Cardiac muscle cell (in vitro differentiated cells and primary cell): ENCODE measurements around the gene TFB1M. TPM values are rescaled to one million over a fixed set of nuclear protein-coding genes. Genes with fewer than 3 reads are reported as not detected.

Experiments used
- DNase-seq, 2 donors: peaks; one replicate each; pipeline versions ENCODE4 v3.0.0 to v3.0.0-alpha.2; 2010 to 2017; ENCODE audit warnings: low read depth in 1 of 2, low spot score in 1 of 2
- H3K27ac ChIP-seq: fragments of 200-600 bp; sonication (generic); 2 replicates; pipeline ENCODE4 v1.5.1; 2016
- H3K27me3 ChIP-seq: fragments of 200-600 bp; sonication (generic); 2 replicates; pipeline ENCODE4 v1.6.0; 2016; ENCODE audit warnings: control low read depth
- H3K36me3 ChIP-seq: fragments of 200-600 bp; sonication (generic); 2 replicates; pipeline ENCODE4 v1.5.1; 2016; ENCODE audit warnings: control low read depth
- H3K4me1 ChIP-seq: fragments of 200-600 bp; sonication (generic); 2 replicates; pipeline ENCODE4 v1.8.1; 2017; ENCODE audit warnings: low read depth, mild to moderate bottlenecking, mixed run types
- H3K4me3 ChIP-seq: fragments of 200-600 bp; sonication (generic); 2 replicates; pipeline ENCODE4 v1.5.1; 2016; ENCODE audit warnings: mild to moderate bottlenecking
- H3K9me3 ChIP-seq: fragments of 200-600 bp; sonication (generic); 2 replicates; pipeline ENCODE4 v1.5.1; 2017; ENCODE audit warnings: low read depth, mild to moderate bottlenecking, control low read depth
- CTCF ChIP-seq: IDR thresholded peaks from 2 replicates; pipeline ENCODE4 v1.5.1; 2012; ENCODE audit warnings: low read depth, mild to moderate bottlenecking, low read length
- polyA plus RNA-seq: library from polyadenylated mRNA; unstranded; fragments of >200 nt; fragmentation: Nextera tagmentation; extraction: Ambion mirVana; gene quantifications from 2 replicates; pipeline ENCODE4 v1.2.1, GENCODE V29; 2016
- total RNA-seq: library from RNA; depleted of rRNA; stranded (reverse); fragments of >200 nt; gene quantifications from 2 replicates; pipeline ENCODE4 v1.2.3, GENCODE V29; 2016

Gene TFB1M
- total and polyA plus RNA-seq, 2 experiments from 2014 or later, result 14.8 to 22.0 TPM

GRCh38 chr6:155306958-155307357, 7.3 kb downstream of the TFB1M start:
- TF ChIP-seq CTCF, result no peak
- no peak overlapping the region for H3K27ac ChIP-seq

GRCh38 chr6:155303361-155303870, 10.9 kb downstream of the TFB1M start:
- H3K4me3 ChIP-seq, result no peak overlapping the region
- no peak for TF ChIP-seq CTCF
- peak in 1 of 2 donors; percentile 69 for DNase-seq
- H3K9me3 ChIP-seq, result no peaks in the 10 kb centered on the region
- no peak overlapping the region for H3K27ac ChIP-seq
- H3K27me3 ChIP-seq, result no peaks in the 10 kb centered on the region
- peaks cover 6% of the 10 kb centered on the region for H3K36me3 ChIP-seq
- H3K4me1 ChIP-seq, result no peaks in the 10 kb centered on the region

More at GRCh38 chr6:155306958-155307357, 7.3 kb downstream of the TFB1M start:
- H3K4me1 ChIP-seq, result no peaks in the 10 kb centered on the region
- peaks cover 15% of the 10 kb centered on the region for H3K36me3 ChIP-seq
- no peak overlapping the region for H3K4me3 ChIP-seq
- no peaks in the 10 kb centered on the region for H3K27me3 ChIP-seq
- no peak for DNase-seq
- H3K9me3 ChIP-seq, result no peaks in the 10 kb centered on the region

GRCh38 chr6:155301867-155302266, 12.4 kb downstream of the TFB1M start:
- Histone ChIP-seq H3K4me3 (no peak overlapping the region), H3K27me3 (no peaks in the 10 kb centered on the region), H3K9me3 (no peaks in the 10 kb centered on the region), H3K36me3 (peaks cover 11% of the 10 kb centered on the region), H3K27ac (no peak overlapping the region), H3K4me1 (no peaks in the 10 kb centered on the region)
- no peak for TF ChIP-seq CTCF
- DNase-seq, result peak in 1 of 2 donors; percentile 63

- H3K4me1 ChIP-seq, result no peaks in the 10 kb centered on the region
- H3K4me3 ChIP-seq, result no peak overlapping the region
- no peak overlapping the region for H3K27ac ChIP-seq
- no peaks in the 10 kb centered on the region for H3K27me3 ChIP-seq
- no peaks in the 10 kb centered on the region for H3K9me3 ChIP-seq
- no peak for DNase-seq
- TF ChIP-seq CTCF, result no peak
- peaks cover 12% of the 10 kb centered on the region for H3K36me3 ChIP-seq
Observed at GRCh38 chr6:155297669-155298068, 16.6 kb downstream of the TFB1M start.

GRCh38 chr6:155292711-155293110, 21.6 kb downstream of the TFB1M start:
- Histone ChIP-seq H3K9me3 (no peaks in the 10 kb centered on the region), H3K4me1 (peaks cover 5% of the 10 kb centered on the region), H3K4me3 (no peak overlapping the region), H3K36me3 (peaks cover 7% of the 10 kb centered on the region), H3K27me3 (no peaks in the 10 kb centered on the region), H3K27ac (no peak overlapping the region)
- DNase-seq, result no peak
- no peak for TF ChIP-seq CTCF

GRCh38 chr6:155291291-155291690, 23.0 kb downstream of the TFB1M start:
- no peak overlapping the region for H3K27ac ChIP-seq
- no peak for TF ChIP-seq CTCF
- no peaks in the 10 kb centered on the region for H3K9me3 ChIP-seq
- H3K27me3 ChIP-seq, result no peaks in the 10 kb centered on the region
- H3K4me1 ChIP-seq, result peaks cover 5% of the 10 kb centered on the region
- H3K36me3 ChIP-seq, result no peaks in the 10 kb centered on the region
- no peak for DNase-seq
- no peak overlapping the region for H3K4me3 ChIP-seq
